GM18858 (cell line): Measurements from ENCODE around the gene TM4SF4.

Experiments
- ATAC-seq: cut with Tn5 transposase; IDR thresholded peaks from one replicate; pipeline ENCODE4 v1.9.1; 2021; ENCODE audit not compliant: unreplicated experiment

TM4SF4 gene

DNA sequence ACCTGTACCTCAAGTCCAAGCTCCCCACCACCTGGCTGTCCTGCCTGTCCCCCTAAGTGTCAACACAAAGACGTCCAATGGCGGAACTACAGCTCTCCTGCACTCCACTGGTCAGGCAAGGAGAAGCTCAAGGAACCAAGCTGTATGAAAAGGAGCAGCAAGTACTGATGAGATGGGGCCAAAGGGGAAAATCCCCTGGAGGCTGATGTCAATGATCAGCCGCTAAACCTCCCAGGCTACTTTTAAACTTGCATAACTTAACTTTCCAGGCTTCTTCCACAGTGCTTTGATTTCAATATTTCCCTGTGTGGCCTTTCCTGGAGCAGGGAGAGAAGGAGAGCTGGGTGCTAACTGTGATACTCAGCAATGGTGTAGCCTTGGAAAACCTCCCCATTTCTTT, 35.0 kb downstream of the TM4SF4 start:
- ATAC-seq: no peak

GRCh38 chr3:149510480-149510879, 36.0 kb downstream of the TM4SF4 start:
- no peak for ATAC-seq

GRCh38 chr3:149511040-149511626, 36.6 kb downstream of the TM4SF4 start:
- no peak for ATAC-seq

- peak; percentile 72 for ATAC-seq
These were observed 37.7 kb downstream of the TM4SF4 start for GRCh38 chr3:149512073-149512782.

DNA sequence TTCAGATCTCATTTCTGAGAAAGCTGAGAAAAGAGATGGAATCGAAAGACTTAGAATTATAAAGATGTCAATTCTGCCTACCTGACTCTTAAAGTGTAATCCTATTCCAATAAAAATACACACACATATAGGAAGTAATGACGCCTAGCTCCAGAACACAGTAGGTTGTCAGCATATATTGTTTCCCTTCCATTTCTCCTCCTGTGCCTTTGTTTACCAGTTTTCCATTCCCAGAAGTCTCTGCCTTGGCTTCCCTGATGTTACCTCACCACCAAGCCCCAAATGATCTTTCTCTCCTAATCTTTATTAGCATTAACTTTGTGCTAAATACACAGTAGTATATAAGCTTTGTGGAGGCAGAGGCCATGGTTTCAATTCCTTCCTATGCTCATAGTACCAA, 40.0 kb downstream of the TM4SF4 start:
- no peak for ATAC-seq

GRCh38 chr3:149515249-149515648, 40.8 kb downstream of the TM4SF4 start:
- no peak for ATAC-seq

DNA sequence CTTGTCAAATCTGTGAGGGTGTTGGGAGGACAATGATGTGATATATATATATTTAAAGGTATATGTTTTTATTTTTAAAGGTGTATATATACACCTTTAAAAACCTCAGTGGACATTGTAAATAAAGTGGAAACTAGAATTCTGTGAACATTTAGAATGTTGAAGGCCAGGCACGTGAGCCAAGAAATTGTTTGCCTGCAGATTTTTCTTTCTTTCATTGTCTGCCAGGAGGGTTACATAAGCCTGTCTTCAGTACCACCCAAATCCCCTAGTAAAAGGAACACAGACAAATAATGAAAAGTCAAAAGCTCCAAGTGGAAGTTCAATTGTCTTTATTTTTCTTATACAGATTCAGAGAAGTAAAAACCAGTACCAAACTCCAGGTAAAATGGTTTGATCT, 42.4 kb downstream of the TM4SF4 start:
- ATAC-seq: no peak

GRCh38 chr3:149519912-149520311, 45.4 kb downstream of the TM4SF4 start:
- no peak for ATAC-seq

GRCh38 chr3:149523512-149524299, 49.2 kb downstream of the TM4SF4 start:
- ATAC-seq: no peak

DNA sequence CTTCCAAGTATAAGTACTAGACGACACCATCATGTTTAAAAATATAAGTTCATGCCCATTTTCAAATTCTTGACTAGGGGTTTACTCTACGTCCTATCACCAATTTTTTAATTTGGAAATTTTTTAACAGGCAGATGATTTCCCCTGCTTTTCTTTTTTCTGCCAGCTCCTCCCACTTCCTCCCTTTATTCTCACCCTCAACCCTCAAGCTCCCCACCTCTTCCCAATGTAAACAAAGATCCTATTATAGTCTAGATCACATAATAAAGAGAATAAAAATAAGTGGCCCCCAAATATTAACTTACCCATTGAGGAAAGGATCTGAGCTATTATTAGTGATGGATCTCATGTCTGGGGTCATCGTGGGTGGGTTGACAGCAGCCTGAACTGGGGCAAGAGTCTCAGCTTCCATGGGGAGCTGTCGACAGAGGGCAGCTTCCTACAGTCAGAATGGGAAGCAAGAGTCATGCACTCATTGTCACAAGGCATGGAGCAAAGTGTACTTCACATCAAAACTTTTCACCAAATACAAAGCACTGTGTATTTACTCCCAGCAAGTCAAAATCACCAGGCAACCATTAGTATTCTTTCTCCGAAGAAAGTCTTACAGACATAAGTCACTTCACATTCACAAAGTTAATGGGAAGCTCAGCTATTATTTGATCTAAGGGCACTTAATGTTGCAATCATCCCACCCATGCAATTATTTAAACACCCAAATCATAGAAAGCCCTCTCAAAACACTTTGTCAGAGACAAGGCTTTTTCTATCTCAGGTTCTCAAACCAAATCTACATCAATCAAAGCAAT, 53.2 kb downstream of the TM4SF4 start:
- no peak for ATAC-seq

DNA sequence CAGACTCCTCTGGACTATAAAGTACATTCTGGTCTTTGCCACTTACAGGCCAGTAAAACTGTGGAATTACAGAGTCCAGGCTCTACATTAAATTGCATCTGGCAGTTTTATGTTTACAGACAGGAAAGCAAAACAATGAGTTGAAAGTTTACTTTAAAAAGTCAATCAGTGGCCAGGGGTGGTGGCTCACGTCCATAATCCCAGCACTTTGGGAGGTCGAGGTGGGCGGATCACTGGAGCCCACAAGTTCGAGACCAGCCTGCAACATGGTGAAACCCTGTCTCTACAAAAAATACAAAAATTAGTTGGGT, 53.8 kb downstream of the TM4SF4 start:
- ATAC-seq: no peak

DNA sequence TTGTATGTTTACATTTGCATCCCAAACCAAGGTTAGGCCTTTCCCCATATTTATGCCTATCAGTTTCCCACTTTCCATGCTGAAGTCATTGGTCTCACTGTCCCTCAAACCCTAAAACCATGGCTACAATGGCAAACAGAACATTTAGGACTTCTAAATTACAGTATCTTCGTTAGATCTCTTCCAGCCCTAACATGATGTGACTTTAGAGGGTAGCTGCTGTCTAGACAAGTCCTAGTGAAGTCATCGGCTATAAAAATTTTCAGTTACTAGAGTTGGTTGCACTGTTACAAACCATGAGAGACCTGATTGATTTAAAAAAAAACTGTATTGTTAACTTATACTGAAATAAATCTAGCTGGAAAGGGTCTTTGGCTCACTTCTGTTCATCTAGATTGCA, 54.6 kb downstream of the TM4SF4 start:
- ATAC-seq: no peak

- no peak for ATAC-seq
These were observed 58.1 kb downstream of the TM4SF4 start for GRCh38 chr3:149532489-149533180.

GRCh38 chr3:149534082-149534481, 59.6 kb downstream of the TM4SF4 start:
- ATAC-seq: no peak

GRCh38 chr3:149534671-149535332, 60.3 kb downstream of the TM4SF4 start:
- ATAC-seq: no peak

DNA sequence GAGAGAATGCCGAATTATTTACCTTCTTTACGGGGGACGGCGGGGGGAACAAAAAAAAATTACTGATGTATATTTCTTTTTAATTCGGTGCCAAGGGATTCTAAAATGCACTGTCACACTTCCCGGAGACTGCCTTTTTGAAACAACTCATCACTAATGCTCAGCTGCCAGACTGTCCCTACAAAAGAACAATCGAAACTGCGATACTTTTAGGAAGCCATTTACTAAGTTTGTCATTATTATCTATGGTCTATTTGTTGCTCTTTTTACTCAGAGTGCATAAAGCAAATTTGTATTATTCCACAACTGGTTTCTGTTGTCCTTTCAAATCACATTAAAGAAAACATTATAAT, 60.8 kb downstream of the TM4SF4 start:
- ATAC-seq: no peak

DNA sequence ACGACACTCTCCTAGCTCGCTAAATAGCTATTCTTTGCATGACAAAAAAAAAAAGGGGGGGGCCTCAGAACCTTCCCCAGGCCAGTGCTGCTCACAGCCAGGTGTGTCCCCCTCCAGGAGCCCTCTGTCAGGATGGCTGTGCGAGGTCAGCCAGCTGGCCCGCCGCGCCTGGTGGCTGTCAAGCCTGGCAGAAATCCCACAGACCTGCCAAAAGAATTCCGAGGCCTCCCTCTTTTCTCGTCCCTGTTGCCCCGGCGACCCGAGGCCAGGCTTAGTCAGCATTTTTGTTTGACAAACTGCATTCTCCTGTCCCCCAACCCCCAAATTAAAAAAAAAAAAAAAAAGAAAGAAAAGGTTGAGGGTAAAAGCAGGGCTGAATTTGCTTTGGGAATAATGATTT, 61.9 kb downstream of the TM4SF4 start:
- no peak for ATAC-seq

- no peak for ATAC-seq
These were observed 63.9 kb downstream of the TM4SF4 start for GRCh38 chr3:149538371-149538770.

DNA sequence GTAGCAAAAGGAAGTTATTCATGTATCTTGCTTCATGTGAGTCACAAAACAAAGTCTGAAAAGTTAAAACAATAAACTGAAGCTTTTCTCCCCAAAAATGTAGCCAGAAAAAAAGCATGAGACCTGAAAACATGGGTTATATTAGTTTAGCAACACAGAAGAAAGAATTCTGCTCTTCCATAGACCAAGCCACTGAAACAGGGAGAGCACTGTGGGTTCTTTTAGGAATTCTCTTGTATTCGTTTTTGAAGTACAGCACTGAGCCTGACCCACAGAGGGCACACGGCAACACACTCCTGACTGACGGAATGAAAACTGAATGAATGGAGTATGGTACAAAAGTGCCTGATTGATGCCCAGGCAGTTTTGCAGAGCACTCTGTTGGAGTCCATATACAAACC, 66.6 kb downstream of the TM4SF4 start:
- no peak for ATAC-seq
